GM18868 (cell line): ENCODE measurements around the gene EDEM1.
"Not testable (repeated sequence)": the region's sequence is repeated elsewhere in the genome, so short reads cannot be mapped to it uniquely, and the experiment has no call there.

Experiments
- ATAC-seq: cut with Tn5 transposase; IDR thresholded peaks from one replicate; pipeline ENCODE4 v1.9.1; 2021; ENCODE audit warnings: mild to moderate bottlenecking, moderate library complexity; ENCODE audit not compliant: unreplicated experiment

The EDEM1 gene

GRCh38 chr3:5227812-5228211, 40.3 kb downstream of the EDEM1 start:
- ATAC-seq, result no peak

GRCh38 chr3:5229414-5229813, 41.9 kb downstream of the EDEM1 start:
- no peak for ATAC-seq

- ATAC-seq, result no peak
These were observed 43.6 kb downstream of the EDEM1 start for GRCh38 chr3:5231074-5231473.

GRCh38 chr3:5231487-5231886, 44.0 kb downstream of the EDEM1 start:
- ATAC-seq, result no peak

- no peak for ATAC-seq
These were observed 45.1 kb downstream of the EDEM1 start for GRCh38 chr3:5232570-5232969.

- ATAC-seq, result no peak
These were observed 45.5 kb downstream of the EDEM1 start for GRCh38 chr3:5233026-5233425.

- ATAC-seq, result no peak
These were observed 48.1 kb downstream of the EDEM1 start for GRCh38 chr3:5235655-5236054.

GRCh38 chr3:5238545-5238944, 51.0 kb downstream of the EDEM1 start:
- no peak for ATAC-seq

GRCh38 chr3:5239602-5240001, 52.1 kb downstream of the EDEM1 start:
- no peak for ATAC-seq

- ATAC-seq, result no peak
These were observed 53.2 kb downstream of the EDEM1 start for GRCh38 chr3:5240740-5241139.

GRCh38 chr3:5242785-5243184, 55.3 kb downstream of the EDEM1 start:
- not testable (repeated sequence) for ATAC-seq

- ATAC-seq, result no peak
These were observed 58.4 kb downstream of the EDEM1 start for GRCh38 chr3:5245927-5246326.

- no peak for ATAC-seq
These were observed 61.3 kb downstream of the EDEM1 start for GRCh38 chr3:5248822-5249221.

- no peak for ATAC-seq
These were observed 63.1 kb downstream of the EDEM1 start for GRCh38 chr3:5250467-5251195.

GRCh38 chr3:5251196-5251583, 63.7 kb downstream of the EDEM1 start:
- ATAC-seq, result no peak

- no peak for ATAC-seq
These were observed 64.6 kb downstream of the EDEM1 start for GRCh38 chr3:5252131-5252530.

GRCh38 chr3:5254281-5255048, 67.0 kb downstream of the EDEM1 start:
- ATAC-seq, result no peak

GRCh38 chr3:5255404-5256344, 68.2 kb downstream of the EDEM1 start:
- ATAC-seq, result no peak

- no peak for ATAC-seq
These were observed 71.0 kb downstream of the EDEM1 start for GRCh38 chr3:5258526-5258925.

- no peak for ATAC-seq
These were observed 73.5 kb downstream of the EDEM1 start for GRCh38 chr3:5260992-5261501.

- no peak for ATAC-seq
These were observed 75.0 kb downstream of the EDEM1 start for GRCh38 chr3:5262507-5262906.
